ENCODE results near the gene PDE2A. TPM values are rescaled to one million over a fixed set of nuclear protein-coding genes. Genes with fewer than 3 reads are reported as not detected.

Gene PDE2A
- total RNA-seq, 1 donor from 2014 or later = 4.0 TPM

GRCh38 chr11:72688929-72689328 lies 14.7 kb upstream of the PDE2A start:
- H3K4me3 Mint-ChIP-seq (ENCODE audit: low read depth) = no peak overlapping the region
- DNase-seq (ENCODE audit: low spot score, unreplicated experiment) = no peak
- H3K27ac Mint-ChIP-seq = no peak overlapping the region
- H3K4me1 Mint-ChIP-seq (ENCODE audit: low read depth) = no peaks in the 10 kb centered on the region
- no peaks in the 10 kb centered on the region for H3K9me3 Mint-ChIP-seq (ENCODE audit: low read depth)
- no peaks in the 10 kb centered on the region for H3K27me3 Mint-ChIP-seq
- peaks cover 14% of the 10 kb centered on the region for H3K36me3 Mint-ChIP-seq (ENCODE audit: insufficient read depth)
- no peak for TF ChIP-seq CTCF (IDR thresholded peaks at IDR 0.05; ENCODE audit: unreplicated experiment)

GRCh38 chr11:72688486-72688885 lies 14.3 kb upstream of the PDE2A start:
- no peak overlapping the region for H3K4me3 Mint-ChIP-seq (ENCODE audit: low read depth)
- no peak overlapping the region for H3K27ac Mint-ChIP-seq
- H3K9me3 Mint-ChIP-seq (ENCODE audit: low read depth) = no peaks in the 10 kb centered on the region
- no peak for TF ChIP-seq CTCF (IDR thresholded peaks at IDR 0.05; ENCODE audit: unreplicated experiment)
- H3K4me1 Mint-ChIP-seq (ENCODE audit: low read depth) = no peaks in the 10 kb centered on the region
- peaks cover 14% of the 10 kb centered on the region for H3K36me3 Mint-ChIP-seq (ENCODE audit: insufficient read depth)
- H3K27me3 Mint-ChIP-seq = no peaks in the 10 kb centered on the region
- DNase-seq (ENCODE audit: low spot score, unreplicated experiment) = no peak

DNA sequence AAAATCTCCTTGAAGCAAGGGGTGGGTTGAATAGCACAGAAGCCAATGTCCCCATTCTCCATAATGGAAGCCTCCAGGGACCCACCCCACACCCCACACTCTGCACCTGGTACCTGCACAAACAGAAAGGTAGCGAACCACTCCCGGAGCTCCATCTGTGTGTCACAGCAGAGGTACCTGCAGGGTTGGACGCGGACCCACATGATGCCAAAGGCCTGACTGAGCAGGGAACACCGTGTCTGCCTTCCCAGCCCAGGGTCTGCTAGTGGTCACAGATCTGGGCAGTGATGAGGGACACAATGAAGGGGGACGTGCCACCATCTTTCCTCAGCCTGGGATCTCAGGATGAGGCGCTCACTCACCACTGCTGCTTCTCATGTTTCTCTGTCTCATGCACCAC lies 13.1 kb upstream of the PDE2A start:
- TF ChIP-seq CTCF (IDR thresholded peaks at IDR 0.05; ENCODE audit: unreplicated experiment) = no peak

DNA sequence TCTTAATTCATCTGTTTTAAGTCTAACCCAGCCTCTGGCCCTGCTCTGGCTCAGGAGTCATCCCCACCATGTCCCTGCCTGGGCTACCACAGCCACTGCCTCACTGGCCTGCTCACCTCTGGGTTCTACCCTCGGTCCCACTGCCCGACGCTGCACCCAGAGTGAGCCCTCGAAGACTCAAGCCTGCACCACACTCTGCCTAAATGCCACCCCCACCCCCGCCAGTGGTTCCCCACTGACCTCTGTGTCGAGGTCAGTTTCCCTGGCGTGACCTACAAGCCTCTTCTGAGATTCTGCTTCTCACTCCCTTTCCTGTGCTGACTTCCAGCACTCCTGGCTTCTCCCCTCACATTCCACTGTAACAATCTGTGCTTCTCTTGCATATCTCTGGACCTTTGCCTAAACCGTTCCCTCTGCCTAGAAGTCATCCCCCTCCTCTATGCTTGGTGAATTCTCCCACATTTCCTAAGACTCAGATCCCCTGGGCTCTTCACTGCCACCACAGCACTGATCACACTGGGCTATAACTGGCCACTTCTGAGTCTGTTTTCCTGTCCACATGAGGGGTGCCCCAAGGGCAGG lies 12.5 kb upstream of the PDE2A start:
- no peak overlapping the region for H3K4me3 Mint-ChIP-seq (ENCODE audit: low read depth)
- no peaks in the 10 kb centered on the region for H3K27me3 Mint-ChIP-seq
- H3K9me3 Mint-ChIP-seq (ENCODE audit: low read depth) = no peaks in the 10 kb centered on the region
- peak overlapping the region; percentile 63 for H3K27ac Mint-ChIP-seq
- peaks cover 12% of the 10 kb centered on the region for H3K36me3 Mint-ChIP-seq (ENCODE audit: insufficient read depth)
- TF ChIP-seq CTCF (IDR thresholded peaks at IDR 0.05; ENCODE audit: unreplicated experiment) = no peak
- no peaks in the 10 kb centered on the region for H3K4me1 Mint-ChIP-seq (ENCODE audit: low read depth)
- DNase-seq (ENCODE audit: low spot score, unreplicated experiment) = no peak

More for the DNA sequence above, 13.1 kb upstream of the PDE2A start:
- H3K27ac Mint-ChIP-seq = no peak overlapping the region
- DNase-seq (ENCODE audit: low spot score, unreplicated experiment) = no peak
- H3K9me3 Mint-ChIP-seq (ENCODE audit: low read depth) = no peaks in the 10 kb centered on the region
- H3K4me3 Mint-ChIP-seq (ENCODE audit: low read depth) = no peak overlapping the region
- no peaks in the 10 kb centered on the region for H3K4me1 Mint-ChIP-seq (ENCODE audit: low read depth)
- H3K27me3 Mint-ChIP-seq = no peaks in the 10 kb centered on the region
- peaks cover 12% of the 10 kb centered on the region for H3K36me3 Mint-ChIP-seq (ENCODE audit: insufficient read depth)

DNA sequence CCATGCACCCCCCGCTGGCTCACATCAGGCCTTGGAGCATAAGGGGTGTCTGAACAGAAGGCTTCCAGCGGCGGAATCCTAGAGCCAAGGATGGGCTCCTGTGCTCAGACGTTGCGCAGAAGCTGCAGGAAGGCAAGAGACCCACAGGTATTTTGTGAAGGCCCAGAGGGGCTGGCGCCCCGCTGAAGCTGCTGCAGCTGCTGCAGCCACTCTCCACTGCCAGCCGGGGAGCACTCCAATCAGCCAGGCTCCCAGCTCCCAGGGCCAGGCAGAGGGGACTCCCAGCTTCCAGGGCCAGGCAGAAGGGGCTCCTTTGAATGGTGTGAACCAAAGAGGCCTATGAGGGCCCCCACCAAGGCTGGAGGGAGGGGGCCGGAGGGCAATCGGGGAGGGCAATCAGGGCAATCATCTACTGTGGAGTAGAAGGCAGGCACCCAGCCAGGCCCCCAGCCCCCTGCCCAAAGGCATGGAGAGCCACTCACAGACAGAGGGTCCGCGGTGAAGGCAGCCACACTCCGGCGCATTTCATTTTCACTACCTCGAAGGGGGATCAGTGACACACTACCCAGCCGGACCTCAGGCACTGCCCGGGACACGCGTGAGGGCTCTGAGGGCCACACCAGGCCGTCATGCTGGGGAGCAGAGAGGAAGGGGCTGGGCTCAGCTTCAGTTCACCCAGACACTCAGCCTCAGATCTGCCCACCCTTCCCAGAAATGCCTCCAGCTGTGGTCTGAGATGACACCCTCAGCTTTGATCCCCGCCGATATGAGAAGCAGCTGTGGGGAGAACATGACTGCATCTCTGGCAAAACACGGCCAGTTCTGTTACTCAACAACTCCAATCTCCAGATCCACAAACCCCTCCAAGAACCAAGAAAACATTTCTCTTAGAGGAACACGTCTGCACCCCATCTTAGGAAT lies 11.6 kb upstream of the PDE2A start:
- no peak overlapping the region for H3K27ac Mint-ChIP-seq
- H3K27me3 Mint-ChIP-seq = no peaks in the 10 kb centered on the region
- no peaks in the 10 kb centered on the region for H3K4me1 Mint-ChIP-seq (ENCODE audit: low read depth)
- no peak for DNase-seq (ENCODE audit: low spot score, unreplicated experiment)
- TF ChIP-seq CTCF (IDR thresholded peaks at IDR 0.05; ENCODE audit: unreplicated experiment) = no peak
- no peaks in the 10 kb centered on the region for H3K9me3 Mint-ChIP-seq (ENCODE audit: low read depth)
- peaks cover 12% of the 10 kb centered on the region for H3K36me3 Mint-ChIP-seq (ENCODE audit: insufficient read depth)
- no peak overlapping the region for H3K4me3 Mint-ChIP-seq (ENCODE audit: low read depth)

Measured in progenitor cell of endocrine pancreas (in vitro differentiated cells).